Kidney (tissue), 22 donors: ENCODE results near the gene VSIG10. TPM values are rescaled to one million over a fixed set of nuclear protein-coding genes. Genes with fewer than 3 reads are reported as not detected.
A peak's percentile ranks its signal among the peaks of the same experiment; 100 is the strongest.

ENCODE experiments used
- DNase-seq, 5 donors: peaks; one replicate each; pipeline ENCODE4 v3.0.0-alpha.2; 2013 to 2020
- FAIRE-seq: peaks from 2 replicates; lab custom pipeline; 2012; peaks lifted over from hg19 to GRCh38; lab: Jason Lieb, UNC
- H3K27ac ChIP-seq, 2 donors: one replicate each; pipeline ENCODE4 v1.7.0; 2013; ENCODE audit warnings: low read depth in 2 of 2, low read length in 2 of 2, inconsistent platforms in 1 of 2
- H3K27me3 ChIP-seq: one replicate; pipeline ENCODE4 v1.7.1; 2013; ENCODE audit warnings: low read length, inconsistent platforms; ENCODE audit not compliant: control insufficient read depth, insufficient read depth
- H3K36me3 ChIP-seq, 3 donors: one replicate each; pipeline versions ENCODE4 v1.7.0 to v1.7.1; 2013; ENCODE audit warnings: low read length in 3 of 3, control low read depth in 1 of 3, inconsistent platforms in 1 of 3; ENCODE audit not compliant: insufficient read depth in 3 of 3, control insufficient read depth in 2 of 3
- H3K4me1 ChIP-seq, 3 donors: one replicate each; pipeline versions ENCODE4 v1.7.0 to v1.7.1; 2013; ENCODE audit warnings: low read length in 3 of 3, inconsistent platforms in 1 of 3, low read depth in 1 of 3; ENCODE audit not compliant: control insufficient read depth in 2 of 3, insufficient read depth in 2 of 3
- H3K4me3 ChIP-seq, 3 donors: one replicate each; pipeline versions ENCODE4 v1.7.0 to v1.8.1; 2013; ENCODE audit warnings: low read length in 3 of 3, control low read depth in 1 of 3, inconsistent platforms in 1 of 3
- H3K9ac ChIP-seq, 3 donors: one replicate each; pipeline versions ENCODE4 v1.7.0 to v1.7.1; 2013; ENCODE audit warnings: low read length in 3 of 3, control low read depth in 1 of 3, inconsistent platforms in 1 of 3
- H3K9me3 ChIP-seq, 3 donors: one replicate each; pipeline versions ENCODE4 v1.7.0 to v1.7.1; 2013; ENCODE audit warnings: low read length in 3 of 3, control low read depth in 1 of 3, inconsistent platforms in 1 of 3; ENCODE audit not compliant: control insufficient read depth in 2 of 3, insufficient read depth in 1 of 3
- CTCF ChIP-seq: IDR thresholded peaks from 3 replicates; pipeline ENCODE4 v1.5.1; 2012; ENCODE audit warnings: mild to moderate bottlenecking, moderate library complexity, borderline replicate concordance; ENCODE audit not compliant: insufficient read depth; ENCODE audit errors: extremely low read depth
- intact Hi-C: fragments of 100-400 bp; cut with DNase I; formaldehyde crosslinking; loops from one replicate; pipeline ENCODE4 v1.11.1; 2022
- long read RNA-seq, 10 donors: library from polyadenylated mRNA in 1 of 10; unstranded in 1 of 10; transcript quantifications; one replicate each; pipeline ENCODE4 v2.0.0 and lab custom pipeline, GENCODE V29; 2021 to 2026
- polyA plus RNA-seq: library from polyadenylated mRNA; stranded (reverse); fragments of 350-450 nt; fragmentation: Illumina TruSeq; extraction: RNeasy Lipid Tissue Mini Kit (QIAGEN cat#74804); gene quantifications from one replicate; pipeline ENCODE4 v1.2.3, GENCODE V29; 2014; ENCODE audit warnings: low read depth, low replicate concordance; ENCODE audit not compliant: insufficient read depth
- total RNA-seq: library from RNA; stranded (reverse); fragmentation: NEBNext Ultra II Directional; extraction: Animal tissue kit (Norgen Biotek cat#: 25700); gene quantifications from one replicate; pipeline ENCODE4 v1.2.1, GENCODE V29; 2021
- donor health status: control.
- donor health status: control.
- donor health status: control.
- donor health status: control.
- donor health status: control.
- donor health status: DM: yes; HTN: yes; CAD: no.
- donor health status: Normal renal cell carcinoma (clear cell type).

The VSIG10 gene
- total RNA-seq, result 26.1 TPM
- polyA plus RNA-seq, result 15.8 TPM
- long read RNA-seq, donor 1, partial matches to known transcripts, result 0 of 3 reads
- long read RNA-seq, donor 1, other reads (novel, unspliced or antisense), result 0 of 3 reads
- long read RNA-seq, donor 2, transcript VSIG10-213 (1 exons, 418 nt), result major isoform, 7 of 9 reads
- long read RNA-seq, donor 2, partial matches to known transcripts, result 0 of 9 reads
- long read RNA-seq, donor 2, other reads (novel, unspliced or antisense), result 0 of 9 reads
- long read RNA-seq, donor 3, transcript VSIG10-213 (1 exons, 418 nt), result major isoform, 9 of 507 reads
- long read RNA-seq, donor 3, partial matches to known transcripts, result 498 of 507 reads
- long read RNA-seq, donor 3, other reads (novel, unspliced or antisense), result 0 of 507 reads
- long read RNA-seq, donor 4, transcript VSIG10-213 (1 exons, 418 nt), result major isoform, 12 of 685 reads
- long read RNA-seq, donor 4, partial matches to known transcripts, result 30 of 685 reads
- long read RNA-seq, donor 4, other reads (novel, unspliced or antisense), result 643 of 685 reads
- long read RNA-seq, donor 5, result 0 reads
- long read RNA-seq, donor 6, partial matches to known transcripts, result 0 of 3 reads
- long read RNA-seq, donor 6, other reads (novel, unspliced or antisense), result 0 of 3 reads
- long read RNA-seq, donor 7, transcript VSIG10-209 (2 exons, 730 nt), result major isoform, 7 of 14 reads
- long read RNA-seq, donor 7, partial matches to known transcripts, result 1 of 14 reads
- long read RNA-seq, donor 7, other reads (novel, unspliced or antisense), result 6 of 14 reads
- long read RNA-seq, donor 8, partial matches to known transcripts, result 0 of 5 reads
- long read RNA-seq, donor 8, other reads (novel, unspliced or antisense), result 0 of 5 reads
- long read RNA-seq, donor 9, partial matches to known transcripts, result 0 of 3 reads
- long read RNA-seq, donor 9, other reads (novel, unspliced or antisense), result 0 of 3 reads
- long read RNA-seq, donor 10, partial matches to known transcripts, result 0 of 1 reads
- long read RNA-seq, donor 10, other reads (novel, unspliced or antisense), result 0 of 1 reads

- no peaks in the 10 kb centered on the region for H3K36me3 ChIP-seq
- intact Hi-C loops, result no loop called here
- DNase-seq, result peak; percentile 75 to 87 (median 79)
- H3K27me3 ChIP-seq, result no peaks in the 10 kb centered on the region
- peak within 1 kb of the TSS; percentile 67 to 76 (median 68) for H3K4me3 ChIP-seq
- no peaks in the 10 kb centered on the region for H3K9me3 ChIP-seq
- H3K4me1 ChIP-seq, result peaks cover 0 to 2% (median 0%) of the 10 kb centered on the region in 3 donors
- H3K27ac ChIP-seq, result peak within 1 kb of the TSS; percentile 32 to 59
- no peak for FAIRE-seq
- H3K9ac ChIP-seq, result peak within 1 kb of the TSS; percentile 44 to 67 (median 64)
- no peak for TF ChIP-seq CTCF
Observed at GRCh38 chr12:118103601-118104382, at the start of gene VSIG10. TSS of gene VSIG10 (minus strand) at chr12:118104011. CDS start at chr12:118103671, 340 bp downstream.

GRCh38 chr12:118151755-118152154 lies 47.9 kb upstream of the VSIG10 start:
- Histone ChIP-seq H3K27me3 (no peaks in the 10 kb centered on the region), H3K9me3 (no peaks in the 10 kb centered on the region), H3K27ac (no peak overlapping the region), H3K4me1 (no peaks in the 10 kb centered on the region), H3K9ac (no peak overlapping the region), H3K4me3 (no peak overlapping the region), H3K36me3 (peaks cover 6 to 15% (median 13%) of the 10 kb centered on the region in 3 donors)
- DNase-seq, result no peak
- no peak for FAIRE-seq
- TF ChIP-seq CTCF, result no peak
- intact Hi-C loops, result no loop called here

GRCh38 chr12:118150625-118151024 lies 46.8 kb upstream of the VSIG10 start:
- no peaks in the 10 kb centered on the region for H3K4me1 ChIP-seq
- H3K36me3 ChIP-seq, result peaks cover 6 to 19% (median 16%) of the 10 kb centered on the region in 3 donors
- no peak overlapping the region for H3K9ac ChIP-seq
- intact Hi-C loops, result no loop called here
- DNase-seq (no peak), FAIRE-seq (no peak)
- no peak overlapping the region for H3K4me3 ChIP-seq
- no peak overlapping the region for H3K27ac ChIP-seq
- no peaks in the 10 kb centered on the region for H3K9me3 ChIP-seq
- H3K27me3 ChIP-seq, result no peaks in the 10 kb centered on the region
- TF ChIP-seq CTCF, result no peak
